ENCODE results near the gene SSBP2.
A peak's percentile ranks its signal among the peaks of the same experiment; 100 is the strongest.
"Not testable (repeated sequence)": the region's sequence is repeated elsewhere in the genome, so short reads cannot be mapped to it uniquely, and the experiment has no call there.

SSBP2 gene

DNA sequence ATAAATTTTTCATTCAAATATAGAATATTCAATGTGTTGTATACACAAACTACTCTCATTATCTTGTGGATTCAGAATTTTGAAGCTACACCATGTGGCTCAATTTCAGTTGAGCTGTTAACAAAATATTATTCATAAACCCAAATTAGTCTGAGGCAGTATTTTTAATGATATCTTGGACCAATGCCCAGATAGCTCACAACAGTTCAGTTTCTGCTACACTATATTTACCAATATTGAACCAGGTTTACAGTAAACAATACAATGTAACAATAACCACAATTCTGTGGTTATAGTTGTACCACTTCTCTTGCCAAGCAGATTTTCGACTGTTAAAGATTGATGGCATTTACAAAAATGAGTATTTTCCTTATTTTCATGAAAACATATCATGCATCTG lies 99.9 kb downstream of the SSBP2 start:
- DNase-seq = no peak

- no peak for DNase-seq
Measured at GRCh38 chr5:81646469-81646995, 104.4 kb downstream of the SSBP2 start.

- DNase-seq = no peak
Measured at GRCh38 chr5:81642210-81642609, 108.7 kb downstream of the SSBP2 start.

DNA sequence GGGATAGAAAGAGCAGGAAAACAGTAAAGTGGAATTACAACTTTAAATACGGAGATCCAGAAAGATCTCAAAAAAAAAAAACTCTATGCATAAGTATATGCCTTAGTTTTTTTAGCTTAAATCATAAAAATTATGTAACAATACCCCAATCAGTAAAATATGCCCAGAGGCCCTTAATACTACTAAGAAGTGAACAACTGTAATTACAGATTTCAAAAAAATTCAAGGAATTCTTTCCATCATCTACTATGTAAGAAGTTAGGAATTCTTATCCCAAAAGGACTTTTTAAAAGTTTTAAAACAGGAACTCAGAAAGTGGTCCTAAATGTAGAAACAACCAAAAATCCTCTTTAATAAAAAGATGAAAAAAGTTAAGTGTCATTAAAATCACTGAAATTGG lies 111.3 kb downstream of the SSBP2 start:
- no peak for DNase-seq

GRCh38 chr5:81638471-81638870 lies 112.4 kb downstream of the SSBP2 start:
- DNase-seq = no peak

DNA sequence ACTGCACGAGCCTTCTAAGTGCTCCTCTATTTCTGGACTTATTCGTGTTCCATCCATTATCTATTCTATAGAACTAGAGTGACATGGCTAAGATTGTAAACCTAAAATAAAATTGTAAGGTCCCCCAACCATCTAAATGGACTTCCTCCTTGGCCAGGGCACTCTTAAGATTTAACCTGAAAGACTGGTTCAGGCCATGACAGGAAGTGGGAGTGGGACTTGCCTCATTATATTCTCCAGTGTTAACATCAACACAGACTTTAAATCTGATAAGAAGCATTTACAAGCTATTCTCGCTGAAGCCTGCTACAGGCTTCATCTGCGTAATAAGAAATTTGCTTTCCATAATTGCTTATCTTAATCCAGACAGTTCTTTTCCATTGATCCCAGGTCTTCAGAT lies 117.0 kb downstream of the SSBP2 start:
- no peak for DNase-seq

- DNase-seq = no peak
Measured at GRCh38 chr5:81633471-81633870, 117.4 kb downstream of the SSBP2 start.

DNA sequence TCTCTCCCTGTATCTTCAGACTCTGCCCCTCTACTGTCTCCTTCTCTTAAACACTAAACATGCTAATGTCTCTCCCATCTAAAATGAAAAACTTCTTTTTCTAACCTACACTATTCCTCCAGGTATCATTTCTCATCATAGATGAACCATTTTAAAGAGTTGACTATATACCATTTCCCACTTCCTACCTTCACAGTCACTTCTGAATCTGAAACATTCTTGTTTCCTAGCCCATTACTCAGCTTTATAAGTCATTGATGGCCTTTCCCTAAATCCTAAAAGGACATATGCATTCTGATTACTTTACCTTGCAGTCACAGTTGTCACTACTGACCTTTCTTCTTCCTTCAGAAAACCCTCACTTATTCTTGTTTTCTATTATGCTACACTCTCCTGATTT lies 118.2 kb downstream of the SSBP2 start:
- DNase-seq = no peak

DNA sequence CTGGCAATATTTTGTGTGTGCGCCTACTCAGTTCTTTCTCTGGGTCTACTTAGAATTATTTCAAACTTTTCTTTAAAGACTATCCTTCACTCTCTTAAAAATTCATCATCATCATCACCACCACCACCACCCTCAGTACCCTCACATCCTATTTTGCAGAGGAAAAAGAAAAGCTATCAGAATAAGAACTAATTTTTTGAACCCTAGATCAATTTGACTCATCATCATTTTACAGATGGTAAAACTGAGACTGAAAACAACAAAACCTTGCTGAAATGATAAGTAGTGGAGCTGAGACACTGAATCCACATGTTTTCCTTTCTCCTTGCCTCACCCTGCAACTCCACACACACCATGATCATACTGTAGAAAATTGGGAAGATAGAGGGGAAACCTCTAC lies 119.3 kb downstream of the SSBP2 start:
- DNase-seq = no peak

GRCh38 chr5:81631124-81631523 lies 119.8 kb downstream of the SSBP2 start:
- DNase-seq = peak; percentile 24

DNA sequence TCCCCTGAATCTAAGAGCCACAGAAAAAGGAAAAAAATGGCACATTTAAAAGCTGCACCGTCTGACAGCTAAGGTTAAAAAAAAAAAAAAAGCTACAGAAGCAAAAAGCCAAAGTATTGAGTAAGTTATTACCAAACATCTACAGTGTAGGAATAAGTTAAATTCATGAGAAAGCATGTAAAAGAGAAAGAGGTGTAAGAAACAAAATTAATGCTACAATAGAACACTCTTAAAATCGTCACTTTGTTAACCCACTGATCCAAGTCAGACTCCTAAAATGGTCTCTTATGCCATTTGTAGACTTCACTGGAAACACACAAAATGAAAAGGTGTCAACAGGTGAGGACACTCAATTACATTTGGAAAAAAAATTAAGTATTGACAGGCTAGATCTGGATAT lies 120.2 kb downstream of the SSBP2 start:
- no peak for DNase-seq

DNA sequence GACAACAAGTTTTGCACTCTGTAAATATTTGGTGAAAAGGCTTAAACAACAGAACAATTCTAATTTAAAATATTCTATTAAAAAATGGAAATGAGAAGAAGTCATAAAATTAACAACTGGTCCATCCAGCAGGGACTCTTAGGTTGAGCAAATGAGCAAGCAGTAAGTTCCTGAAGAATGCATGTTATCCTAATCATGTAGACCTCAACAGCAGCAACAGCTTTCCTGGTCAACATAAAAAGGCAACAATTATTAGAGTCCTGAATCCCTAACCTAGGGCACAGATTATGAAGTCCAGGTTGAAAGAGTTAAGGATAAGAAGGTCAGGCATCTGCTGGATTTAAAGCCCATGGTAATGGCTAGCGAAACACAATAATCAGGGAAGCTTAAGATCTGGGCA lies 120.9 kb downstream of the SSBP2 start:
- no peak for DNase-seq

DNA sequence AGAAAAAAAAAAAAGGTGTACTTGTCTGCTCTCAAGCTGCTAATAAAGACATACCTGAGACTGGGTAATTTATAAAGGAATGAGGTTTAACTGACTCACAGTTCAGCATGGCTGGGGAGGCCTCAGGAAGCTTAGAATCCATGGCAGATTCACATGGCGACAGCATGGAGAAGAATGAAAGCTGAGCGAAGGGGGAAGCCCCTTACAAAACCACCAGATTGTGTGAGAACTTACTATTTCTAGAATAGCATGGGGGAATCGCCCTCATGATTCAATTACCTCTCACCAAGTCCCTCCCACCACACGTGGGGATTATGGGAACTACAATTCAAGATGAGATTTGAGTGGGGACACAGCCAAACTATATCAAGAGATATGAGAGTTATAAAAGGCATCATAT lies 122.8 kb downstream of the SSBP2 start:
- DNase-seq = not testable (repeated sequence)

- DNase-seq = no peak
Measured at GRCh38 chr5:81626524-81626923, 124.4 kb downstream of the SSBP2 start.

DNA sequence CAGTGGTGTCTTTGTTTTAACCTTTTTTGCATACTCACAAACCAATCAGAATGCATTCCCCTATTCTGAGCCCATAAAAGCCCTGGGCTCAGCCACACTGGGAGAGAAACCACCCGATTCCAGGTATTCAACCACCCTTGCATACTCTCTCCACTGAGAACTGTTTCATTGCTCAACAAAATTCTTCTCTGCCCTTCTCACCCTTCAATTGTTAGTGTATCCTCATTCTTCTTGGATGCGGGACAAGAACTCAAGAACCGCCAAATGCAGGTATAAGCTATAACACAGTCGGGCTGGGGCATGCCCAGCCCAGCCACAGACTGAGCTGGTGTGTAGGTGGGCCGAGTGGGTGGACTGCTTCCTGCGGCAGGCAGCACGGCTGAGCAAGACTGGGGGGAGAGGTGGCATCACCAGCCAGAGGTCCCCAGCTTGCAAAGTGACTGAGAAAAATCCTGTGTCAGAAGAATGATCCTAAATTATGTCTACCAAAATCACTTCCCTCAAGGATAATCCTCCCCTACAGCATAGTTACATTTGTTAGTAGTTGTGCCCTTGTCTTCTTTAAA lies 141.0 kb downstream of the SSBP2 start:
- DNase-seq = no peak

- DNase-seq = no peak
Measured at GRCh38 chr5:81608976-81609375, 141.9 kb downstream of the SSBP2 start.

DNA sequence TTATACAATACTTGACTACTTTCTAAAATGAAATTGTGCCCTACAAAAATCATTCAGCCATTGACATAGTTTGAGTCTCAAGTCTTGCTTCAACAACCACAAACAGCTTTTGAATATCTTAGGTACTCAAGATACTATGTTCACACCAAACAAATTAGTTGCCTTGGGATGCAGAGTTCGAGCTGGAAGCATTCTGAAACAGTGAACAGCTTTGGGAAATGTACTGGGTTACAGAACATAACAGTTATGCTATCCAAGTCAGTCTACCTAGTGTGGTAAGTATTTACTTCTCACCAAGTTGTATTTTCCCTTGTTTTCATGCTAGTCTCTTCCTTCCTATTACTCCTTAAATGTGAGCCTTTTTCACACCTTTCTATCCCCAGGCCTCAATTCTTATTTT lies 143.2 kb downstream of the SSBP2 start:
- DNase-seq = no peak

- DNase-seq = no peak
Measured at GRCh38 chr5:81606150-81606549, 144.7 kb downstream of the SSBP2 start.

DNA sequence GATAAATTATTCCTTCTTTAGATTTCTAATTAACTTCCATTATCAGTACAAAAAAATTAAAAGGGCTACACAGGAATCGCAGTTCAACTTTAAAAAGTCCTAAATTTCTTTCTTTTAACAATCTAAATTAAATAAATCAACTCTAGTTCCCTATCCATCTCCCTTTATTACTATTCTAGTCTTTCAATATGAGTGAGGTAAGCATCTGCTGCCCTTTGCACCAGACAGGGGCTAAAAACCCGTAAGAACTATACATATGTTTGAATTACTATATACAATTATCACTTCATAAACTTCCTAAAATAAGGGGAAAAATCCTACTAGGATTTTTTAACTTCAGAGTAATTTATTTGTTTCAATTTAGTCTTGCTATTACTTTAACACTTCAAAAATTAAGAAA lies 145.6 kb downstream of the SSBP2 start:
- no peak for DNase-seq

GRCh38 chr5:81604193-81604592 lies 146.7 kb downstream of the SSBP2 start:
- no peak for DNase-seq

DNA sequence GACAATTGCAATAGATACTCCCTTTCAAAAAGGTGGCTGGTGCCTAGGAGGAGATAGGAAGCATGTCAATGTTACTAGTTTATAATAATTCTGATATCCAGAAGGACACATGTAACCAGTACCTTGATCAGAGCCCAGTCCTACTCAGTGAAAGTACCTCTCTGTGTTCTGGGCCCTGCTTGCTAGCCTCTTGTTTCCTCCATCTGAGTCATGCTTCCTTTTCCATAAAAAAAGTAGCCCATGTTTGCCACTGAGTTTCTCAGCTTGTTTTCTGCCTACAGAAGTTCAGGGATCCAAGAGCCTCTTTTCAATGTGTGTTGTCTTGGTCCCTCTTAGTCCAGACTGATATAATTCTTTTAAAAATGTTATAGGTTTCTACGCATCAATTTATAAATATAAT lies 149.0 kb downstream of the SSBP2 start:
- no peak for DNase-seq

GRCh38 chr5:81592085-81592484 lies 158.8 kb downstream of the SSBP2 start:
- DNase-seq = not testable (repeated sequence)

- DNase-seq = no peak
Measured at GRCh38 chr5:81590498-81591384, 160.2 kb downstream of the SSBP2 start.

DNA sequence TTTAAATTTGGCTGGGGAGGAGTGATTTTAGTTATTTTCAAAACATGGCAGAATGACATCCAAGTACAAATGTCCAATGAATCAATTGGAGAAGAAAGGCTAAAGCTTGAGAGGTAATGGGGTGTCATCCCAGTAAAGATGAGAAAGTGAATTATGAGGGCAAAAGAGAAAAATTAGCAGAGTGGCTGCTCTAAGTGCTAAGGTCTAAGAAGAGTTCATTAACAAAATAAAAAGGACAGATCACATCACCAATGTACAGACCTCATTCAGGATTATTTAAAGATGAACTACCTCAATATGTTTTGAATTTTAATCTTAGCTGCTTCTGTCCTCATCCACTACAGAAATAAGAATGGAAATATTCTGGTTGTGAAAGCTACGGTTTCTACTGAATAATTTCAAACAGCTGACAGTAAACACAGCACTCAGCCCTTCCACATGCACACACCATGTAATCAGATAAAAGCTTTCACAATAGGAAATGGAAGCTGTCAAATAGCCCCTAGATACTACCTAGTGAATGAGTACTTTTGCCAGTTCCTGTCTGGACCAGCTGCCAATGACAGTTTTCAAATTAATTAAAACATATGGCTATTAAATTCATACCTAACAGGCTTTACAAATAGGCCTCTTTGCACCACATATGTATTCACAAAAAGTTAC lies 171.5 kb downstream of the SSBP2 start:
- no peak for DNase-seq
